ENCODE measurements around the gene QRSL1.
A peak's percentile ranks its signal among the peaks of the same experiment; 100 is the strongest.
"Not testable (repeated sequence)": the region's sequence is repeated elsewhere in the genome, so short reads cannot be mapped to it uniquely, and the experiment has no call there.

The QRSL1 gene

DNA sequence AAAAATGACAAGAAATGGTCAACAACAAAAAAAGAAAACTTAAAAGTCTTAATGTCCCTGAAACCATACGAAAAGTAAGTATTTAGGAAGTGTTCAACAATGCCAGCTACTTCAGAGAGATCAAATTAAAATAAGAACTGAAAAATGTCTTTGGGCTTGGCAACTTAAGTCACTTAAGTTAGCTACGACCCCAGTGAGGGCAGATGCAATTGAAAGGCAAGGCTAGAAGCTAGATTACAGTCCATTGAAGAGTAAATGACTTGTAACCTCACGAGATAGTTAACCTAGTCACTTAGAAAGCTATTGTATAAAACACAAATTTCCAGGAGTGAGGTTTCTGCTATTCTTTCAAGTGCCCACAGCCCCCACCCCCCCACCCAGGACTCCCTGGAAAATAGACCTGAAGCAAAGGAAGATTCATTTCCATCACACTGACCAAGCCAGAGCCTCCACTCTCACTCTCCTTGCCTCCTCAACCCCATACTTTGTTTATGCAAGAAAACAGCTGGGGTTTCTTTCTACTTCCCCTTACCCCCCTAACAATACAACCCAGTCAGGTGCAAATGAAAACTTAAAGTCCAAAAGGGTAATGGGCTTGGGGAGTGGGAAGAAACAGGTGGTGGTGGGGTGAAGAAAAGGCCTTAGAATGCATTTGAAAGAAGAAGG lies 14.7 kb upstream of the QRSL1 start:
- Mint-ChIP-seq H3K27ac (no peak overlapping the region), H3K4me1 (peaks cover 20% of the 10 kb centered on the region), H3K36me3 (ENCODE audit: low read depth) (peaks cover 1% of the 10 kb centered on the region), H3K27me3 (no peaks in the 10 kb centered on the region), H3K9me3 (no peaks in the 10 kb centered on the region), H3K4me3 (no peak overlapping the region)
- ATAC-seq, result no peak
- no peak for DNase-seq

GRCh38 chr6:106617302-106617701 lies 12.1 kb upstream of the QRSL1 start:
- Mint-ChIP-seq H3K4me3 (no peak overlapping the region), H3K9me3 (no peaks in the 10 kb centered on the region), H3K36me3 (ENCODE audit: low read depth) (peaks cover 1% of the 10 kb centered on the region), H3K4me1 (peaks cover 20% of the 10 kb centered on the region), H3K27ac (no peak overlapping the region), H3K27me3 (no peaks in the 10 kb centered on the region)
- ATAC-seq (no peak), DNase-seq (no peak)

GRCh38 chr6:106617857-106618256 lies 11.5 kb upstream of the QRSL1 start:
- Mint-ChIP-seq H3K36me3 (ENCODE audit: low read depth) (peaks cover 5% of the 10 kb centered on the region), H3K27me3 (no peaks in the 10 kb centered on the region), H3K9me3 (no peaks in the 10 kb centered on the region), H3K4me1 (peaks cover 16% of the 10 kb centered on the region), H3K27ac (no peak overlapping the region), H3K4me3 (no peak overlapping the region)
- no peak for ATAC-seq
- no peak for DNase-seq

DNA sequence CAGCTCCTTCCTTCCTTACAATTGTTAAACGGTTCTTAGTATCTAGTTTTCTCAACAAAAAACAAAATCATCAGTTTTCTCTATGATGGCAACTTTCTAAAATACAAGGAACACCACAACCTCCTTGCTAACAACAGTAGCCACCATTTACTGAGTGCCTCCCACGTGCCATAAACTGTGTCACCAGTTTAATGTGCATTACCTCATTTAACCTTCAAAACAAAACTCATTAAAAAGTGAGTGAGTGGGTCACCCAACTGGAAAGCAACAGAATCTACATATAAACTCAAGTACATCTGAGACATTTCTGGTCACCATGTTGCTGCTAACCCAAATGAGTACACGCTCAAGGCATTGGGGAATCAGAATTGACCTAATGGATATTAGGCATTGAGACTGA lies 11.1 kb upstream of the QRSL1 start:
- Mint-ChIP-seq H3K4me1 (peaks cover 11% of the 10 kb centered on the region), H3K27me3 (no peaks in the 10 kb centered on the region), H3K27ac (no peak overlapping the region), H3K36me3 (ENCODE audit: low read depth) (peaks cover 8% of the 10 kb centered on the region), H3K4me3 (no peak overlapping the region), H3K9me3 (no peaks in the 10 kb centered on the region)
- no peak for DNase-seq
- ATAC-seq, result no peak

- H3K27me3 Mint-ChIP-seq, result no peaks in the 10 kb centered on the region
- DNase-seq, result no peak
- H3K36me3 Mint-ChIP-seq (ENCODE audit: low read depth), result peaks cover 8% of the 10 kb centered on the region
- H3K9me3 Mint-ChIP-seq, result no peaks in the 10 kb centered on the region
- no peak overlapping the region for H3K4me3 Mint-ChIP-seq
- ATAC-seq, result no peak
- peaks cover 2% of the 10 kb centered on the region for H3K4me1 Mint-ChIP-seq
- no peak overlapping the region for H3K27ac Mint-ChIP-seq
Measured at GRCh38 chr6:106619223-106619622, 10.2 kb upstream of the QRSL1 start.

- H3K9me3 Mint-ChIP-seq, result no peaks in the 10 kb centered on the region
- H3K27ac Mint-ChIP-seq, result no peak overlapping the region
- DNase-seq, result no peak
- H3K4me1 Mint-ChIP-seq, result peaks cover 6% of the 10 kb centered on the region
- peaks cover 8% of the 10 kb centered on the region for H3K36me3 Mint-ChIP-seq (ENCODE audit: low read depth)
- no peaks in the 10 kb centered on the region for H3K27me3 Mint-ChIP-seq
- no peak for ATAC-seq
- no peak overlapping the region for H3K4me3 Mint-ChIP-seq
Measured at GRCh38 chr6:106620931-106621672, 8.3 kb upstream of the QRSL1 start.

GRCh38 chr6:106622412-106622811 lies 7.0 kb upstream of the QRSL1 start:
- H3K9me3 Mint-ChIP-seq, result no peaks in the 10 kb centered on the region
- H3K36me3 Mint-ChIP-seq (ENCODE audit: low read depth), result peaks cover 8% of the 10 kb centered on the region
- no peak overlapping the region for H3K4me3 Mint-ChIP-seq
- H3K27me3 Mint-ChIP-seq, result no peaks in the 10 kb centered on the region
- no peak for DNase-seq
- no peak for ATAC-seq
- H3K4me1 Mint-ChIP-seq, result peaks cover 15% of the 10 kb centered on the region
- H3K27ac Mint-ChIP-seq, result no peak overlapping the region

GRCh38 chr6:106623039-106623438 lies 6.3 kb upstream of the QRSL1 start:
- no peak for DNase-seq
- Mint-ChIP-seq H3K4me1 (peaks cover 18% of the 10 kb centered on the region), H3K27me3 (no peaks in the 10 kb centered on the region), H3K27ac (no peak overlapping the region), H3K36me3 (ENCODE audit: low read depth) (peaks cover 8% of the 10 kb centered on the region), H3K4me3 (no peak overlapping the region), H3K9me3 (no peaks in the 10 kb centered on the region)
- no peak for ATAC-seq

GRCh38 chr6:106626485-106626884 lies 2.9 kb upstream of the QRSL1 start:
- no peak overlapping the region for H3K4me3 Mint-ChIP-seq
- no peaks in the 10 kb centered on the region for H3K27me3 Mint-ChIP-seq
- DNase-seq (no peak), ATAC-seq (no peak)
- H3K27ac Mint-ChIP-seq, result no peak overlapping the region
- peaks cover 10% of the 10 kb centered on the region for H3K36me3 Mint-ChIP-seq (ENCODE audit: low read depth)
- H3K4me1 Mint-ChIP-seq, result peaks cover 37% of the 10 kb centered on the region
- no peaks in the 10 kb centered on the region for H3K9me3 Mint-ChIP-seq

- ATAC-seq, H3K9me3 Mint-ChIP-seq, H3K27me3 Mint-ChIP-seq, H3K27ac Mint-ChIP-seq, DNase-seq: not testable (repeated sequence)
- Mint-ChIP-seq H3K36me3 (ENCODE audit: low read depth) (peaks cover 14% of the 10 kb centered on the region), H3K4me1 (peaks cover 46% of the 10 kb centered on the region), H3K4me3 (peak overlapping the region; percentile 97)
Measured at GRCh38 chr6:106627760-106628159, 1.6 kb upstream of the QRSL1 start.

DNA sequence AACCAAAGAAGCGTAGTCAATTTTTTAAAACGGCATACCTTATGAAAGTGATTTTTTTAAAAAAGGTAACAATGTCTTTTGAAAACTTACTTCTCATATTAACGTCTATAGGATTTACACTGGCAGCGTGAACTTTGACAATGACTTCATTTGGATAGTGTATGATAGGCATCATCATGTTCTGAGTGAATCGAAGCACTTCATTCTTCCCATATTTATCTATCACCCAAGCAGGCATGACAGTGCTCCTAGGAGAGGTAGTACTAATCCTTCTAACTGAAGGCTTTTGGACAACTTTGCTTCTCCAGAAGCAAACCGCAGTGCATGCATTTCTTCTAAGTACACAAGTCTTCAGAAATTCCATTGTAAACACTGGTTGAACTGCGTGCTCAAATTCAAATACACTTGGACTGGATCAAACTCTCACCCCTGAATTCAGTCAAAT lies 698 bp upstream of the QRSL1 start:
- Mint-ChIP-seq H3K27ac (peak overlapping the region; percentile 98), H3K27me3 (no peaks in the 10 kb centered on the region), H3K9me3 (no peaks in the 10 kb centered on the region), H3K36me3 (ENCODE audit: low read depth) (peaks cover 11% of the 10 kb centered on the region), H3K4me1 (peaks cover 47% of the 10 kb centered on the region), H3K4me3 (peak overlapping the region; percentile 97)
- ATAC-seq, result peak; percentile 16
- no peak for DNase-seq

- Mint-ChIP-seq H3K36me3 (ENCODE audit: low read depth) (peaks cover 17% of the 10 kb centered on the region), H3K4me1 (peaks cover 53% of the 10 kb centered on the region), H3K27ac (peak overlapping the region; percentile 98), H3K4me3 (peak overlapping the region; percentile 97), H3K27me3 (no peaks in the 10 kb centered on the region), H3K9me3 (no peaks in the 10 kb centered on the region)
- no peak for ATAC-seq
- no peak for DNase-seq
Measured at GRCh38 chr6:106629859-106630163, 433 bp downstream of the QRSL1 start.

DNA sequence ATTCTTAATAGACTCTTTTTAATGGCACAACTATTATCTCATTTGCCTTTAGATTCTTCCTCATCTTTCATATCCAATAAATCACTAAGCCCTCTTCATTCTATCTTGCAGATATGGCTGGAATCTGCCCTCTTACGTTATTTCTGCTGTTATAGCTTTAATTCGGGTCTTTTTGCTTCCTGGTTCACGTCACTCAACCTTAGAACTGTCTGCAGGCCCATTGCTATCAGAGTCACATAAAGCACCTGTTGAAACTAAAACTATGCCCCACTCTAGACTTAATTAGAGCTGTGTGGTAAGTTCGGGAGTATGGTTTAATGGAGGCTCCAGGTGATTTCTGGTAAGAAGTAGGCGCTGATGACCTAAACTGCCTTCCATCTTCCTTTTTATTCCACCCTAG lies 988 bp downstream of the QRSL1 start:
- H3K27ac Mint-ChIP-seq, result peak overlapping the region; percentile 98
- ATAC-seq (no peak), DNase-seq (no peak)
- peak overlapping the region; percentile 97 for H3K4me3 Mint-ChIP-seq
- H3K4me1 Mint-ChIP-seq, result peaks cover 57% of the 10 kb centered on the region
- H3K36me3 Mint-ChIP-seq (ENCODE audit: low read depth), result peaks cover 22% of the 10 kb centered on the region
- no peaks in the 10 kb centered on the region for H3K27me3 Mint-ChIP-seq
- H3K9me3 Mint-ChIP-seq, result no peaks in the 10 kb centered on the region

GRCh38 chr6:106631346-106631745 lies 2.0 kb downstream of the QRSL1 start:
- DNase-seq (no peak), ATAC-seq (no peak)
- H3K4me1 Mint-ChIP-seq, result peaks cover 54% of the 10 kb centered on the region
- H3K9me3 Mint-ChIP-seq, result no peaks in the 10 kb centered on the region
- H3K27ac Mint-ChIP-seq, result no peak overlapping the region
- H3K27me3 Mint-ChIP-seq, result no peaks in the 10 kb centered on the region
- no peak overlapping the region for H3K4me3 Mint-ChIP-seq
- peaks cover 22% of the 10 kb centered on the region for H3K36me3 Mint-ChIP-seq (ENCODE audit: low read depth)

GRCh38 chr6:106634565-106634964 lies 5.2 kb downstream of the QRSL1 start:
- no peak overlapping the region for H3K4me3 Mint-ChIP-seq
- DNase-seq (no peak), ATAC-seq (no peak)
- no peak overlapping the region for H3K27ac Mint-ChIP-seq
- H3K9me3 Mint-ChIP-seq, result no peaks in the 10 kb centered on the region
- peaks cover 28% of the 10 kb centered on the region for H3K36me3 Mint-ChIP-seq (ENCODE audit: low read depth)
- peaks cover 54% of the 10 kb centered on the region for H3K4me1 Mint-ChIP-seq
- H3K27me3 Mint-ChIP-seq, result no peaks in the 10 kb centered on the region
